Measurements from ENCODE around the gene LPAR2. TPM values are rescaled to one million over a fixed set of nuclear protein-coding genes. Genes with fewer than 3 reads are reported as not detected.

The LPAR2 gene
- polyA plus RNA-seq, 2 of the 4 experiments (the other 2 are of a cell fraction) = 1.5 to 3.8 TPM

DNA sequence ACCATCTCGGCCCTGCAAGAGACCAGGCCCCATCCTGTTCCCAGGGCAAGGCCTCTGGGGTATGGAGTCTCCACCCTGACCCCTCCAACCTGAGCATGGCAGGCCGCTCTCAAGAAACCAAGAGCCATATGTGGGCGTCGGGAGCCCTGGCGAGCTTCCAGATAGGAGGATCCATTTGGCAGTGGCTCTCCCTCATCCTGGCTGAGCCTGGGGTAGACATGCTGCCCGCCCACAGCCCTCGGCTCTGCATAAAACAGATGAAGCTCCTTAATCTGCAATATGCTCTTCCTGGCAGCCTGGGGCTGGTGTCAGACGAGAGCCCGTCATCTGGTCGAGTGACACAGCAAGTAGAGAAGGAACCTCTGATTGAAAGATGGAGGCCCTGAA, 29.4 kb upstream of the LPAR2 start:
- POLR2A ChIA-PET = no interaction called here
- Histone ChIP-seq H3K4me3 (no peak overlapping the region), H3K4me1 (peaks cover 6% of the 10 kb centered on the region; the same call in 1 of the 3 replicates), H3K4me2 (no peak overlapping the region), H3K27ac (no peak overlapping the region), H3K9me3 (no peaks in the 10 kb centered on the region)
- CTCF ChIA-PET = interaction anchor here (2.2 to 2.5 kb wide), 2 partner anchors 14 to 125 kb away, joined by 10 to 11 read pairs; partner anchors contain the start of gene GMIP
- FAIRE-seq = no peak
- TF ChIP-seq RCOR1 (IDR thresholded peaks at IDR 0.05; ENCODE audit: low read depth, low read length) = no peak
- no peak for TF ChIP-seq POLR2A (IDR thresholded peaks at IDR 0.05; ENCODE audit: low read length)
- TF ChIP-seq NPAS2 (CRISPR knock-in tag; IDR thresholded peaks at IDR 0.05; ENCODE audit: borderline replicate concordance) = no peak
- TF ChIP-seq, protein P1, sequence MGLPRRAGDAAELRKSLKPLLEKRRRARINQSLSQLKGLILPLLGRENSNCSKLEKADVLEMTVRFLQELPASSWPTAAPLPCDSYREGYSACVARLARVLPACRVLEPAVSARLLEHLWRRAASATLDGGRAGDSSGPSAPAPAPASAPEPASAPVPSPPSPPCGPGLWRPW (IDR thresholded peaks at IDR 0.05) = no peak
- TF ChIP-seq JUNB (IDR thresholded peaks at IDR 0.05) = no peak
- TF ChIP-seq GATA3 (IDR thresholded peaks at IDR 0.05; ENCODE audit: borderline replicate concordance) = no peak
- no peak for TF ChIP-seq RAD21 (conservative IDR thresholded peaks at IDR 0.05 in 1 of 2, IDR thresholded peaks at IDR 0.05 in 1 of 2)
- no peak for TF ChIP-seq ESRRA (IDR thresholded peaks at IDR 0.05; ENCODE audit: borderline replicate concordance, low read length)
- TF ChIP-seq, protein P2, sequence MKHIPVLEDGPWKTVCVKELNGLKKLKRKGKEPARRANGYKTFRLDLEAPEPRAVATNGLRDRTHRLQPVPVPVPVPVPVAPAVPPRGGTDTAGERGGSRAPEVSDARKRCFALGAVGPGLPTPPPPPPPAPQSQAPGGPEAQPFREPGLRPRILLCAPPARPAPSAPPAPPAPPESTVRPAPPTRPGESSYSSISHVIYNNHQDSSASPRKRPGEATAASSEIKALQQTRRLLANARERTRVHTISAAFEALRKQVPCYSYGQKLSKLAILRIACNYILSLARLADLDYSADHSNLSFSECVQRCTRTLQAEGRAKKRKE (CRISPR knock-in tag; IDR thresholded peaks at IDR 0.05; ENCODE audit: low read depth) = no peak
- TF ChIP-seq NFE2L2 (conservative IDR thresholded peaks at IDR 0.05; ENCODE audit: low read length) = no peak
- no peak for DNase-seq (ENCODE audit: low read depth in 1 of 2, low spot score in 1 of 2)
- ATAC-seq = no peak
- WGBS (ENCODE audit: missing lambda C conversion rate) = 91% methylated on average over 6 of the region's 10 CpGs

DNA sequence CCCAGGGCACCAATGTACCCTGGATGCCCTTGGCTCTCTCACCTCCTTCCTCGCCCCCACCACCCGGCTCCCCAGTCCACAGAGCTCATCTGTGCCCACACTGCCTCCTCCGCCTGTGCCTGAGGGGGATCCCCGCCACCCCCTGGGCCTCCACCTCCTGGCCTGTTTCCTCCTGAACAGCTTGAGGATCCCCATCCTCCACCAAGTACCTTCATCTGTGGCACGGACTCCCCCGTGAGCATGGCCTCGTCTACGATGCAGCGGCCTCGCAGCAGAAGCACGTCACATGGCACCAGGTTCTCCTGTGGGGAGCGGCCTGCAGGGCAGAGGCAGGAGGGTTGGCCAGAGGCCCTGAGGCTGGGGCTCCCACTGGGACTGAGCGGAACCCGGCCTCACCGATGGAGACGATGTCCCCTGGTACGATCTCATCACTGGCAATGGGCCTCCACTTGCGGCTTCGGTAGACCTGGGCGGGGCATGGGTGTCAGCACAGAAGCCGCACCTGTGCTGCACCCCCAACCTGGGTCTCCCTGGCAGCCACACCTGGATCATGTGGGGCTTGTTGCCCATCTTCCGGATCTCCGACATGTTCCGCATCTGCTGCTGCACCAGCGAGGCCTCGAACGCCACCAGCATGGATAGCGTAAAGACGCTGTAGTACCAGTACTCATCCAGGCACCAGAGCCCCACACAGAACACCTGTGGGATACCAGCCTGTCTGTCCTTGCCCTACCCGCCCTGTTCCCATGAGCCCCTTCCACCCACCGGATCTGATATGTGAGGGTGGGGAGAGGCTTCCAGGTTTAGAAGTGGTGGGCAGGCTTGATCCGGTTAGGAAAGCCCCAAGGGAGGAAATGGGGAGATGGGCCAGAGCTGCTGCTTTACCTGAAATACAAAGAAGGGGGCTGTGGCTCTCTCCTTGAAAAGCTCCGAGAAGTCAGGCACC, 28.7 kb upstream of the LPAR2 start:
- no peak for TF ChIP-seq BHLHE40 (IDR thresholded peaks at IDR 0.05; ENCODE audit: low read depth, low read length)
- TF ChIP-seq POLR2AphosphoS2 (conservative IDR thresholded peaks at IDR 0.05; ENCODE audit: low read length) = no peak
- no peak for TF ChIP-seq CHD2 (IDR thresholded peaks at IDR 0.05; ENCODE audit: low read length, partially characterized antibody)
- TF ChIP-seq NPAS2 (CRISPR knock-in tag; IDR thresholded peaks at IDR 0.05; ENCODE audit: borderline replicate concordance) = no peak
- TF ChIP-seq ESRRA (IDR thresholded peaks at IDR 0.05; ENCODE audit: borderline replicate concordance, low read length) = no peak
- no peak for TF ChIP-seq POLR2A (IDR thresholded peaks at IDR 0.05; ENCODE audit: low read length)
- no peak for TF ChIP-seq RARB (CRISPR knock-in tag; IDR thresholded peaks at IDR 0.05)
- no peak for TF ChIP-seq RFX5 (IDR thresholded peaks at IDR 0.05)
- TF ChIP-seq ZNF302 (CRISPR knock-in tag; IDR thresholded peaks at IDR 0.05) = no peak
- TF ChIP-seq, protein P1 (IDR thresholded peaks at IDR 0.05) = no peak
- no peak for TF ChIP-seq TP53 (CRISPR knock-in tag; IDR thresholded peaks at IDR 0.05)
- Histone ChIP-seq H3K9me3 (no peaks in the 10 kb centered on the region), H3K27ac (no peak overlapping the region), H3K4me3 (no peak overlapping the region), H3K4me1 (no peaks in the 10 kb centered on the region; the same call in 2 of the 3 replicates), H3K4me2 (no peak overlapping the region)
- DNase-seq (ENCODE audit: low read depth in 1 of 2, low spot score in 1 of 2) (no peak), FAIRE-seq (no peak), ATAC-seq (no peak)
- POLR2A ChIA-PET = no interaction called here
- CTCF ChIA-PET = interaction anchor here (0.6 to 4.7 kb wide), 4 partner anchors 8 to 124 kb away, joined by 3 to 28 read pairs (median 10); partner anchors contain the start of gene GMIP
- 91% methylated on average over 15 of the region's 33 CpGs for WGBS (ENCODE audit: missing lambda C conversion rate)

DNA sequence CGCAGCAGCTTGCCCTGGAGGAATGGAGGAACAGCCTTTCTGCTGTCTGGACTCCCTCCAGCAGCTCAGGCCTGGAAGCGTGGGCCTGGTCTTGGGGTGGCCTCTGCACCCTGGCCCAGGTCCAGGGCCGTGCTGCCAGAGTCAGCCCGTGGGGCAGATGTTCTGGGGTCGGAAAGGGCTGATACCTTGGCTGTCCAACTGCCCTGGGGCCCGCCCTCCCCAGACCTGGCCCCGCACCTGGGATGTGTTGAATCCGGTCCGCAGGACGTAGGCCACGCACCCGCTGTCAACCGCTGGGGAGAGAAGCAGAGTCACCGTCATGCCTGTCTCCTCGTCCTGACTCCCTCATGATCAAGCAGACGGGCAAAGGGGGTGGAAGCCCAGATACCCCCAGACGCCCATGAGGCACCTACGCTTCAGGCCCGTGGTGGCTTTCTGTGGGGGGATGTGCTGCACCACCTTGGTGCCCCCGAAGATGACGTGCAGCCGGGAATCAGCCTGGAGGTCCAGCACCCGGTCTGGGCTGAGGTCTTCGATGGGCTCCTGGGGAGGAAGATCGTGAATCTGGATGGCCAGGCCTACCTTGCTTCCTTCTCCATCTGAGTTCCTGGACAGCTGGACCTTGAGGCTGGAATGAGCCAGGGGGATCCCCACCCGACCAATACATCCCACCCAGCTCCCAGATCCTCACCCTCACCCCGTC, 27.8 kb upstream of the LPAR2 start:
- FAIRE-seq (no peak), ATAC-seq (no peak), DNase-seq (ENCODE audit: low read depth in 1 of 2, low spot score in 1 of 2) (no peak)
- H3K9me3 ChIP-seq = no peaks in the 10 kb centered on the region
- no peak overlapping the region for H3K4me3 ChIP-seq
- ChIA-PET CTCF (interaction anchor here (0.6 to 4.7 kb wide), 2 partner anchors 9 to 11 kb away, joined by 3 to 28 read pairs; partner anchors contain the start of gene GMIP), POLR2A (no interaction called here)
- no peak overlapping the region for H3K27ac ChIP-seq
- WGBS (ENCODE audit: missing lambda C conversion rate) = 95% methylated on average over 21 of the region's 27 CpGs
- H3K4me2 ChIP-seq = no peak overlapping the region
- H3K4me1 ChIP-seq = no peaks in the 10 kb centered on the region
- TF ChIP-seq GATA3 (IDR thresholded peaks at IDR 0.05; ENCODE audit: borderline replicate concordance) = no peak
- no peak for TF ChIP-seq TP53 (CRISPR knock-in tag; IDR thresholded peaks at IDR 0.05)
- no peak for TF ChIP-seq NR3C1 (IDR thresholded peaks at IDR 0.05)
- TF ChIP-seq, protein P3, sequence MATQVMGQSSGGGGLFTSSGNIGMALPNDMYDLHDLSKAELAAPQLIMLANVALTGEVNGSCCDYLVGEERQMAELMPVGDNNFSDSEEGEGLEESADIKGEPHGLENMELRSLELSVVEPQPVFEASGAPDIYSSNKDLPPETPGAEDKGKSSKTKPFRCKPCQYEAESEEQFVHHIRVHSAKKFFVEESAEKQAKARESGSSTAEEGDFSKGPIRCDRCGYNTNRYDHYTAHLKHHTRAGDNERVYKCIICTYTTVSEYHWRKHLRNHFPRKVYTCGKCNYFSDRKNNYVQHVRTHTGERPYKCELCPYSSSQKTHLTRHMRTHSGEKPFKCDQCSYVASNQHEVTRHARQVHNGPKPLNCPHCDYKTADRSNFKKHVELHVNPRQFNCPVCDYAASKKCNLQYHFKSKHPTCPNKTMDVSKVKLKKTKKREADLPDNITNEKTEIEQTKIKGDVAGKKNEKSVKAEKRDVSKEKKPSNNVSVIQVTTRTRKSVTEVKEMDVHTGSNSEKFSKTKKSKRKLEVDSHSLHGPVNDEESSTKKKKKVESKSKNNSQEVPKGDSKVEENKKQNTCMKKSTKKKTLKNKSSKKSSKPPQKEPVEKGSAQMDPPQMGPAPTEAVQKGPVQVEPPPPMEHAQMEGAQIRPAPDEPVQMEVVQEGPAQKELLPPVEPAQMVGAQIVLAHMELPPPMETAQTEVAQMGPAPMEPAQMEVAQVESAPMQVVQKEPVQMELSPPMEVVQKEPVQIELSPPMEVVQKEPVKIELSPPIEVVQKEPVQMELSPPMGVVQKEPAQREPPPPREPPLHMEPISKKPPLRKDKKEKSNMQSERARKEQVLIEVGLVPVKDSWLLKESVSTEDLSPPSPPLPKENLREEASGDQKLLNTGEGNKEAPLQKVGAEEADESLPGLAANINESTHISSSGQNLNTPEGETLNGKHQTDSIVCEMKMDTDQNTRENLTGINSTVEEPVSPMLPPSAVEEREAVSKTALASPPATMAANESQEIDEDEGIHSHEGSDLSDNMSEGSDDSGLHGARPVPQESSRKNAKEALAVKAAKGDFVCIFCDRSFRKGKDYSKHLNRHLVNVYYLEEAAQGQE (IDR thresholded peaks at IDR 0.05) = no peak
- no peak for TF ChIP-seq FOSL2 (IDR thresholded peaks at IDR 0.05)
- TF ChIP-seq FOSL2 (CRISPR knock-in tag; IDR thresholded peaks at IDR 0.05) = no peak
- no peak for TF ChIP-seq RCOR1 (IDR thresholded peaks at IDR 0.05; ENCODE audit: low read depth, low read length)
- no peak for TF ChIP-seq ZSCAN20 (CRISPR knock-in tag; IDR thresholded peaks at IDR 0.05)
- TF ChIP-seq BHLHE40 (IDR thresholded peaks at IDR 0.05; ENCODE audit: low read depth, low read length) = no peak
- TF ChIP-seq JUN (IDR thresholded peaks at IDR 0.05) = no peak
- TF ChIP-seq, protein P4, sequence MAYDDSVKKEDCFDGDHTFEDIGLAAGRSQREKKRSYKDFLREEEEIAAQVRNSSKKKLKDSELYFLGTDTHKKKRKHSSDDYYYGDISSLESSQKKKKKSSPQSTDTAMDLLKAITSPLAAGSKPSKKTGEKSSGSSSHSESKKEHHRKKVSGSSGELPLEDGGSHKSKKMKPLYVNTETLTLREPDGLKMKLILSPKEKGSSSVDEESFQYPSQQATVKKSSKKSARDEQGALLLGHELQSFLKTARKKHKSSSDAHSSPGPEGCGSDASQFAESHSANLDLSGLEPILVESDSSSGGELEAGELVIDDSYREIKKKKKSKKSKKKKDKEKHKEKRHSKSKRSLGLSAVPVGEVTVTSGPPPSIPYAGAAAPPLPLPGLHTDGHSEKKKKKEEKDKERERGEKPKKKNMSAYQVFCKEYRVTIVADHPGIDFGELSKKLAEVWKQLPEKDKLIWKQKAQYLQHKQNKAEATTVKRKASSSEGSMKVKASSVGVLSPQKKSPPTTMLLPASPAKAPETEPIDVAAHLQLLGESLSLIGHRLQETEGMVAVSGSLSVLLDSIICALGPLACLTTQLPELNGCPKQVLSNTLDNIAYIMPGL (CRISPR knock-in tag; IDR thresholded peaks at IDR 0.05; ENCODE audit: borderline replicate concordance) = no peak

All from A549 (cell line).